Measurements from ENCODE around the gene TMEM184B. TPM values are rescaled to one million over a fixed set of nuclear protein-coding genes. Genes with fewer than 3 reads are reported as not detected.

Gene TMEM184B
- total RNA-seq, 4 donors from 2014 or later = 25.4 to 40.7 (median 31.2) TPM

DNA sequence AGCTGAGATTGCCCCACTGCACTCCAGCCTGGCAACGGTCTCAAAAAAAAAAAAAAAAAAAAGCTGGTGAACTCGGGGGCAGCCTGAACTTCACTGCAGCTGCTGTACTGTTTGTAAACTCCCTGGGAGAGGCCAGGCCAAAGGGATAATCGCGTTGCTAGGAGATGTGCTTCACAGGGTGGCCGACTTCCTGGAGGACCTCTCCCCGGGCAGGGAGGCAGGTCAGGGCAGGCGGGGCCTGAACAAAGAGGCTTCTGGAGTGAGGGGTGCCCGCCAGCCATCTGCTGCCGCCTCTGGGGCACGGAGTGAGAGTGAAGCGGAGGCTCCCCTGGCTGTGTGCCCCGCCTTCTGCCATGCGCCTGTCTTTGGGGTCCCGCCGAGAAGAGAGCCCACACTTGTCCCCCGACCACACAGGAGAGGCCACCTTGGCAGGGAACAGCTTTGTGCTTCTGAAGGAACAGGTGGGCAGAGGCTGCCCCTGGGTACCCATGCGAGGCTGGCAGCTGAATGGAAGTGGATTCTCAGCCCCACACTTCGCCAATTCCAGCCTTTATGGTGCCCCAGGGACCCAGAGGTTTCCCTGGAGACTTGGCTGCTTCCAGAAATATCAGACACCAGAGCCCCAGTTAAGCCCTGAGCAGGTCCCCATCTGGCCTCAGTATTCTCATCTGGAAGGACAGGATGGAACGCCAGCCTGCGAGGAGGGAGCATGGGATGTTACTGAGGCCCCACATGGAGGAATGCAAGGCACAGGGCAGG lies 29.6 kb downstream of the TMEM184B start:
- Histone ChIP-seq H3K4me1 (peaks cover 51 to 53% of the 10 kb centered on the region in 2 donors), H3K4me3 (no peak overlapping the region), H3K27ac (peak overlapping the region; percentile 57 to 75 (median 64)), H3K36me3 (peaks cover 0 to 47% of the 10 kb centered on the region in 2 donors), H3K27me3 (no peaks in the 10 kb centered on the region), H3K9me3 (no peaks in the 10 kb centered on the region)
- TF ChIP-seq POLR2A (IDR thresholded peaks at IDR 0.05) (no peak), CTCF (IDR thresholded peaks at IDR 0.05 in 4 of 5, conservative IDR thresholded peaks at IDR 0.05 in 1 of 5) (no peak)
- intact Hi-C loops (cut with DNase I; ENCODE audit: low total_unique reads) = no loop called here
- in situ Hi-C loops (cut with MboI; ENCODE audit: low sequenced_read_pairs in 4 of 4) = loop anchor here in 1 of 4 donors (25.0 kb wide), 1 partner anchor 131 kb away; the partner anchor contains the start of gene BAIAP2L2
- ATAC-seq = peak in 1 of 2 donors; percentile 13
- peak in 1 of 2 donors; percentile 40 for DNase-seq

DNA sequence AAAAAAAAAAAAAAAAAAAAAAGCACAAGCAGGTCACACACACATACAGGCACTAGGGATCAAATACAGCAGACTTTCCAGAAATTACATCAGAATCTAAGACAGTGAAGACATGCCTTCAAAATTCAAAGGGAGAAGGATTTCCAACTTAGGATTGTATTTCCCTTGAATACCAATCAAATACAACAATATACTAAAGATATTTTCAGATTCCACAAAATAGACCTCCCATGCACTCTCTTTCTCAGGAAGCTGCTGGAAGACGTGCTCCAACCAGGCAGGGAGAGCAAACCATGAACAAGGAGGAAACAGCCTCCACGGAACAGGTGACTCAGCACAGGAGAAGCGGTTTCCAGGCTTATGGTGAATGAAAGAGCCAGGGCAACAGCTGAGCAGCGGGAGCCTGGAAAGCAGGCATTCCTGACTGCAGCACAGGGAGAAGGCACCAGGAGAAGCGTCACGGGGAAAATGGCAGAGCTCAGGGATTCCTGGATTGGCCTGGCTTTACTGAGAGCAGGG lies 32.0 kb downstream of the TMEM184B start:
- Histone ChIP-seq H3K4me3 (no peak overlapping the region), H3K4me1 (peaks cover 46 to 47% of the 10 kb centered on the region in 2 donors), H3K36me3 (peaks cover 0 to 27% of the 10 kb centered on the region in 2 donors), H3K27me3 (no peaks in the 10 kb centered on the region), H3K27ac (peak overlapping the region; percentile 44 to 71 (median 59)), H3K9me3 (no peaks in the 10 kb centered on the region)
- in situ Hi-C loops (cut with MboI; ENCODE audit: low sequenced_read_pairs in 4 of 4) (loop anchor here in 1 of 4 donors (25.0 kb wide), 1 partner anchor 128 kb away; the partner anchor contains the start of gene BAIAP2L2), intact Hi-C loops (cut with DNase I; ENCODE audit: low total_unique reads) (no loop called here)
- ATAC-seq (peak; percentile 86 to 87), DNase-seq (peak; percentile 74 to 80)
- TF ChIP-seq CTCF (IDR thresholded peaks at IDR 0.05 in 4 of 5, conservative IDR thresholded peaks at IDR 0.05 in 1 of 5) (no peak), POLR2A (IDR thresholded peaks at IDR 0.05) (no peak)

DNA sequence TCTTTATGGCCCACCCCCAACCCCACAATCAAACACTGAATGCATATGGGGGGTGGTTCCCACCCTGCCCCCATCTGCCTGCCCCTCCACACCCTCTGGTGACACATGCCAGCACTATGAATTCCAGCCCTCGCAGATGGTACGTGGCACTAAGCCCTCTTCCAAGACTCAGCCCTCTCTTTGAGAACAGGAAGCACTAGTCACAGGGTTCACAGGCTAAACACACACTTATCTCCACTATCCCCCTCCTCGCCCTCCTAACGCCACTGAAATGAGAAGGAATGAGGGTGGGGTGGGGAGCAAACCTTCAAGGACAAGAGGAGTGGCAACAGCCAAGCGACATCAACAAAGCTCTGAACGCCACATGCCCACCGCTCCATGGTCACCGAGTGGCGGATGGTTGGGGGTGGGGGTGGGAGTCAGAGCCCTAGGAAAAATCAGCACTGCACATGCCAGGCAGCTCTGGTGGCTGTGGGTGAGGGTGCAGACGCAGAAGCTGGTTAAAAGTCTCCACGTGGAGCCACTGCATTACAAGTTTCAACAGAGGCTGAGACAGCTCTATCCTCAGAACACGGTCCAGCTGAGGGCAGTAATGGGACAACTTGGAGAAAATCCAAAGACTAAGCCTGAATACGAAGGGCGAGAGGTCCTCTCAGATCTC lies 33.6 kb downstream of the TMEM184B start:
- Histone ChIP-seq H3K36me3 (peaks cover 0 to 17% of the 10 kb centered on the region in 2 donors), H3K4me1 (peaks cover 47 to 57% of the 10 kb centered on the region in 2 donors), H3K9me3 (no peaks in the 10 kb centered on the region), H3K4me3 (peak overlapping the region in 1 of 4 donors; percentile 15), H3K27me3 (no peaks in the 10 kb centered on the region), H3K27ac (peak overlapping the region; percentile 20 to 61 (median 46))
- peak in 1 of 2 donors; percentile 57 for DNase-seq
- in situ Hi-C loops (cut with MboI; ENCODE audit: low sequenced_read_pairs in 4 of 4) (loop anchor here in 2 of 4 donors (10.0 to 25.0 kb wide), 2 partner anchors 124 to 127 kb away; partner anchors contain the start of gene BAIAP2L2 (in 2 of the 2)), intact Hi-C loops (cut with DNase I; ENCODE audit: low total_unique reads) (loop anchor here (5.0 kb wide), 1 partner anchor 127 kb away; the partner anchor contains the start of gene BAIAP2L2)
- ATAC-seq = peak; percentile 69 to 80
- TF ChIP-seq CTCF (IDR thresholded peaks at IDR 0.05 in 4 of 5, conservative IDR thresholded peaks at IDR 0.05 in 1 of 5) (peak in 2 of 5 experiments; percentile 11 to 32), POLR2A (IDR thresholded peaks at IDR 0.05) (no peak)

GRCh38 chr22:38238519-38239071 lies 34.2 kb downstream of the TMEM184B start:
- Histone ChIP-seq H3K4me3 (no peak overlapping the region), H3K36me3 (peaks cover 0 to 11% of the 10 kb centered on the region in 2 donors), H3K27ac (peak overlapping the region; percentile 20 to 61 (median 46)), H3K27me3 (no peaks in the 10 kb centered on the region), H3K4me1 (peaks cover 52 to 64% of the 10 kb centered on the region in 2 donors), H3K9me3 (no peaks in the 10 kb centered on the region)
- in situ Hi-C loops (cut with MboI; ENCODE audit: low sequenced_read_pairs in 4 of 4) = loop anchor here in 2 of 4 donors (10.0 to 25.0 kb wide), 2 partner anchors 124 to 126 kb away; partner anchors contain the start of gene BAIAP2L2 (in 2 of the 2)
- no peak for TF ChIP-seq CTCF (IDR thresholded peaks at IDR 0.05 in 4 of 5, conservative IDR thresholded peaks at IDR 0.05 in 1 of 5)
- no peak for ATAC-seq
- DNase-seq = no peak
- intact Hi-C loops (cut with DNase I; ENCODE audit: low total_unique reads) = loop anchor here (5.0 kb wide), 1 partner anchor 126 kb away; the partner anchor contains the start of gene BAIAP2L2

All from gastrocnemius medialis (tissue), 4 donors.